ENCODE data around the gene CABLES2.
"Not testable (repeated sequence)": the region's sequence is repeated elsewhere in the genome, so short reads cannot be mapped to it uniquely, and the experiment has no call there.

CABLES2 gene

DNA sequence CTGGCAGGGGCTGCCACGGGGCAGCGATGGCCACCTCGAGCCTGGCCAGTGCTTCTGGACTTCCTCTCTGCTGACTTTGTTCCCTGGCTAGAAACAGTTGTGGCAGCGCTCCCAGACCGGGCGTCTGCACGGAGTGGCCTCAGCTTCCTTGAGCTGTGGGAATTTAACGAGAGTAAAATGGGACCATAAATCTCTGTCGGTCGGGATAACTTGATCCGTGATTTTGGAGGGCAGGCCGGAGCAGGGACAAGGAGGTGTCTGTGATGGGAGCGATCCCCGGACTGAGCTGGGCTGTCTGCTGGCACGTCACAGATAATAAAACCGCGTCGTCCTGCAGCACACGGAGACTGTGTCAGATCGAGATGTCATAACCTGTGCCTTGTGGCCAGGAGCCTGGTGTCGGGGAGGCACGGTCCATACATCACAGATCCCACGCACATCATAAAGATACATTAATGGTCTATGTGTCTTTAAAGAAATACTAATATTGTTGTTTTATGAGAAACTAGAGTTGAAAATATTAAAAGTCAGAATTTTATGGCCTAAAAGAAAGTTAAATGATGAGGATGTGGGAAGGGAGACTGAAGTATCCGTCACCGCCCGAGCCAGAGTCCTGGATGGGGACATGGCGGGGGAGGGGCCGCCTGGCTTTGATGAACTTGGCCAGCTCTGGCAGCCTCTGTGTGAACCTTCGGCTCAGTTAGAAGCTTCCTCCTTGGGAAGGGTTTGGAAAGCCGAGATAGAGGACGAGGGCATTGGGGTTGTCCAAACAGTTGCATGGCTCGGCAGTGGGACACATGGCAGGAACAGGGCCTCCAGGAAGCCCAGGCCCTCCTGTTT lies 26.8 kb upstream of the CABLES2 start:
- DNase-seq (ENCODE audit: low read depth) = no peak

DNA sequence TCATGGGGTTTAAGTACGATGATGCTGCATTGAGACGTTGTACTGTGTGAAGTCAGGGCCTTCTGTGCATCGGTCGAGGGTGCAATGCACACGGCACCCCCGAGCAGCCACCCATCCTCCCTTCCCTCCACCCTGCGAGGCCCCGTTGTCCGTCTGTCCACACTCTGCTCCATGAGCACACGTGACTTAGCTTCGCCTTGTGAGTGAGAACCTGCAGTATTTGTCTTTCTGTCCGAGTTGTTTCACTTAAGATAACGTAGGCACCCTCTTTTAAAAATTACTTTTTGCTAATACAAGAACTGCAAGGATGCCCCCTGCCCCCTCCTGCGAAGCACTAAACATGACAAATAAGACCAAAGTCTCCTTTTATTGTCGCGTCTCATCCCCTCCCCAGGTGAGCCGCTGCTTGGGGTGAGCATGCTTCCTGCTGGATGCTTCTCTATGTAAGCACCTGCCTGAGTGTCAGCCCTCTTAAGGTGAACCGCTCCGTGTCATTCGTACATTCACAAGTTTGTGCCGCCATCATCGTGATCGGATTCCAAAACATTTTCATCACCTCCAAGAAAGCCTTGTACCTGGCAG lies 23.9 kb upstream of the CABLES2 start:
- DNase-seq (ENCODE audit: low read depth) = no peak

DNA sequence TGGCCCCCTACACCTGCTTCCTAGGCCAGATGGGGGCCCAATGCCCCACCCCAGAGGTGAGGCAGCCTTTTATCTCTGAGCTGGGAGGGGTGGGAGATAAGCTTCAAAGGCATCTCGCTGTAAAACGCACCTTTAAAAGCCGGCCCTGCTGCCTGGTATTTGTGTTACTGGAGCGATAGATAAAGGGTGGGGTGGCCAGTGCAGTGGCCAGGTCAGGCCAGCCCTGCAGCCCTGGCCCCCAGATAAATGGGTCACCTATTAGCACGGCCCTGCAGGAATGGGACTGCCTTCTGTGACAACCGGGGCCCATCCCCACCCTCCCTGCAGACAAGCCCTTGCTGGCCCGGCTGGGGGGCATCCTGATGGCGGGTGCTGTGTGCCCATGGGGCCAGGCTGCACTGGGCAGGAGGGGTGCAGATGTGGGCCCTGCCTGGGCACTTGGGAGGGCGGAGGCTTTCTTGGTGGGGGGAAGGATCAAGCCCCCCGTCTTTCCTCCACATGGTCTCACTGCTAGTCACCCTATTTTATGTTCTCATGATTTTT lies 23.3 kb upstream of the CABLES2 start:
- no peak for DNase-seq (ENCODE audit: low read depth)

DNA sequence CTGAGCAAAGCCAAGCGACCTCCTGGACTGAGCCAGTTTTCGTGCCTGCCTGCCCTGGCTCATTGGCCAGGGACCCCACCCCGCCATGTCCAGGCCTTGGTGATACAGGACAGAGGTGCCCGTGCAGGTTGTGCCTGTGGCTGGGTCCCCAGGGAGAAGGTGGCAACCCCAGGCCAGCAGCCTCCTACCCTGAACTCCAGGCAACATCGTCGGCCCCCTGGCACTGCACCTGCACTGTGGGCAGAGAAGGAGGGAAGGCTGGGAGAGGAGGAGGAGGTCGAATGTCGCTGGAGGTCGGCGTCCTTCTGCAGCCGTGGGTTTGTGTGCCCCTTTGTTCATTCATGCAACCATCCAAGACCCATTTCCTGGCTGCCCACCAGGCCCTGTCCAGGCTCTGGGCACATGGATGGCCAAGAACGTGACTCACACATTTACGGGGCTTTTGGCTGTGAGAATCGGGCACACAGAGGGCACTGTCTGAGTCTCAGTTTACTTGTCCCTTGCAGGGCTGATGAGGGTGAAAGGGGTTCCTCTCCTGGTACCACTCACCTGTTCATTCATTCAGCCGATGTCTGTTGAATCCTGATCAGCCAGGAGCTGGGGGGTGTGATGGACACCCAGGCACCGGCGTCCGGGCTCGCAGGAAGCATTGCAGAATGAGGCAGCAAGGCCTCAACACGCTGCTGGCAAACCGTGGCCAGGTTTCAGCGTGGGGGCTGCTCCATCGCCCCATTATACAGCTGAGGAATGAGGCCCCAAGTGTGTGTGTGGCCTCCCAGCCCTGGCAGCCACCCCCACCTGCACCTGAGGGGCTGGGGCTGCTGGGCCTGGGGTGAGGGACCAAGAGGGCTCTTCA lies 22.6 kb upstream of the CABLES2 start:
- DNase-seq (ENCODE audit: low read depth) = no peak

DNA sequence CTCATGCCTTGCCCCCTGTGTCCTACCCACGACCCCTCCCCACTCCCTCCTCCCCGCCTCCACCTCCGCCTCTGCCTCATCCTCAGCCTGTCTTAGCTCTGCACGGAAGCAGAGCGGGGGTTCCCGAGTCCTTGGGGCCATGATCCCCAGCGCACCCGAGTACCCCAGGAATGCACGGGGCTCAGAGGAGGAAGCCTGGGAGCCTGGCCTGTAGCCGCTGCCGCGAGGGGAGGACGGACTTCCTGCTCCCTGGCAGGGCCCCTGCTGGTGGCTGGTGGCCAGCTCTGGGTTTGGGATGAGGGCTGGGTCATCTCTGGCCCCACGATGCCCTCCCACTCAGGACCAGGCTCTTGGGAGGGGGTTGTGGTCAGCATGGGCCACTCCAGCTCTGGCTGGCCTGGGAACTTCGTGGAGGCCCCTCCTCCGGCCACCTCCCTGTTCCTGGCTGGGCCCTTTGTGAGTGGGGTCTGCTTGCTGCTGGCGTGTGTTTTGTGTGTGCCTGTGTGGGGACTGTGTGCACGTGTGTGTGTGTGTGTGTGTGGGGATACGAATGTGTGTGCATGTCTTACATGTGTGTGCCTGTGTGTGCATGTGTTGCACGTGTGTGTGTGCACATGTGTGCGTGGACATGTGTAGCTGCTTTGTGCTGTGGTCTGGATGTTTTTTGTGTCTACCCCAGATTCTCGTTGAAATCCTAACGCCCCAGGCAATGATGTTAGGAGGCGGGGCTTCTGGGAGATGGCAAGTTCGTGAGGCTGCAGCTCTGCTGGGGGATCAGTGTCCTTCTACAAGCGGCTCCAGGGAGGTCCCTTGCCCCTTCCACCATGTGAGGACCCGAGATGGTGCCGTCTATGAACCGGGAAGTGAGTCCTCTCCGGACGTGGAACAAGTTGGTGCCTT lies 21.6 kb upstream of the CABLES2 start:
- no peak for DNase-seq (ENCODE audit: low read depth)

DNA sequence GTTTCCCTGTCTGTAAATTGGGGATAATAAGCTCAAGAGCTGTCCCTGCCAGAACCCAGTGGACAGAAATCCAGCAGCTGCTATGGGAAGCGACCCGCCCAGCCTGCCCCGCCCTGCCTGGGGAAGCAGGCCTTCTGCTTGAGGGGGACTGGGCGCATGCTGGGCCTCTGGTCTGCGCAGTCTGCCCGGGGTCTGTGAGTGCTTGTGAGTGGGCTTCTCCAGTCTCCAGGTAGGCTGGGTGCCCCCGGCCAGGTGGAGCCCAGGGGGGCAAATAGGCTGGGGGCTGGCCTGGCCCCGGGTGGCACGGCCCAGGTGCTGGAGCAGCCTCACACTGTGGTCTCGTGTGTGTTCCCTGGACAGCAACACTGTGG lies 20.9 kb upstream of the CABLES2 start:
- DNase-seq (ENCODE audit: low read depth) = no peak

DNA sequence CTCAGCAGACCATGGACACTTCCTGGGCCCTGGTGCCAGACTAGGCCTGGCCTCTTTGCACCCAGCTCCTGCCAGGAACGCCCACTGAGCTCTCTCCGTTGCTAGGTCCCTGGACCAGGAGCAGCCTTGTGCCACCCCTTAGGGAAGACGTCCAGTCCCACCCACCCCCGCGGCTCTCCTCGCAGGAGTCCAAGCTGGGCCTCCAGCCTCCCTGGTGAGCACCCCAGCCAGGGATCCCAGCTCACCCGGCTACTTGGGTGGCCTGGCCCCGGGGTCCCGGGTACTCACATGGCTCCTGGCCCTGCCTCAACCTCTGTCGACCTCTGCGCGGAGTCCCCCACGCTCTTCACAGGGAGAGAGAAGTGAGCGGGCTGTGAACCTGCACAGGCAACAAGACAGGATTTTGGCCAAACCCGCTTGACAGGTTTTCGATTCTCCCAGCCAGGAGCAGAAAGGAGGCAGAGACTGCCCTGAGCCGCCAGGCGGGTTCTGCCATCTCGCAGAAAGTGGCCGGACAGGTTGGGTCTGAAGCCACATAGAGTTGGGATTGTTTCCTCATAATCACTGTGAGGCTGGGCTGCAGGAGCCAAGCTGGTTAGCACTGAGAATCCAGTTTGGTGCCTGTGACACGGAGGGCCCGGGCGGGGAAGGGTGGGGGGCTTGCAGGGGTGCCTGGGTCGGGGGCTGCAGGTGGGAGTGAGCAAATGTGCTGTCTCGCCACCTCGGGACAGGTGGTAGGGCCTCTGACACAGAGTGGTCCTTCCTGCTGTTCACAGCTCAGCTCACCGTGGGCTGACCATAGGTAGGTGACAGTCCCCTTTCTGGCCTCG lies 20.3 kb upstream of the CABLES2 start, which contains the start of gene RBBP8NL:
TSS of gene RBBP8NL (minus strand) at position 368 of the 830 bp plus-strand sequence. CDS start 7,892 bp downstream, outside the sequence.
- DNase-seq (ENCODE audit: low read depth) = no peak

DNA sequence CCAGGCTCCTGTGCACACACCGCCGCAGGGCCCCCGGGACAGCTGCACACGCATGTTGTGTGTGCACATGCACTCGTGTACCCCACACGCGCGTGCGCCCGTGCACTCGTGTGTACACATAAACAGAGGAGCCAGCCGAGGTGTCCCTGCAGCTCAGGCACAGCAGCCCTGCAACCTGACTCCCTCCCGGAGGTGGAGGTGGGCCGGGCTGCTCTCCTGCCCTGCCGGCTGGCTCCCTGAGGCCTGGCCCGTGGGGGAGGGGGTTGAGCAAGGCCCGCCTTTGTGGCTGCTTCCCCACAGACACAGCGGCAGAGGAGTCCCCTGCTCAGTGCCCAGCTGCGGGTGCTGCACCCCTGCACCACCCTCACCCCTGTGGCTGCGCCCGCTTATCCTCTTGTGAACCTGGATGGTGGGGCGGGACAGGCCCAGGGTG lies 19.6 kb upstream of the CABLES2 start:
- DNase-seq (ENCODE audit: low read depth) = no peak

DNA sequence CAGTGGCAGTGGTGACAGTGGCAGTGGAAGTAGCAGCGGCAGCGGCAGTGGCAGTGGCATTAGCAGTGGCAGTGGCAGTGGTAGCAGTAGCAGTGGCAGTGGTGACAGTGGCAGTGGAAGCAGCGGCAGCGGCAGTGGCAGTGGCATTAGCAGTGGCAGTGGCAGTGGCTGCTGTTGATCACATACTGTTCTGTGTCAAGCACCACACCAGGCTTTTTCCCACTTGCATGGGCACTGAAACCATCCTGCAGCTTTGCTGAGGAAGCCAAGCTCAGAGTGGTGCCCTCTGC lies 18.9 kb upstream of the CABLES2 start:
- not testable (repeated sequence) for DNase-seq (ENCODE audit: low read depth)

DNA sequence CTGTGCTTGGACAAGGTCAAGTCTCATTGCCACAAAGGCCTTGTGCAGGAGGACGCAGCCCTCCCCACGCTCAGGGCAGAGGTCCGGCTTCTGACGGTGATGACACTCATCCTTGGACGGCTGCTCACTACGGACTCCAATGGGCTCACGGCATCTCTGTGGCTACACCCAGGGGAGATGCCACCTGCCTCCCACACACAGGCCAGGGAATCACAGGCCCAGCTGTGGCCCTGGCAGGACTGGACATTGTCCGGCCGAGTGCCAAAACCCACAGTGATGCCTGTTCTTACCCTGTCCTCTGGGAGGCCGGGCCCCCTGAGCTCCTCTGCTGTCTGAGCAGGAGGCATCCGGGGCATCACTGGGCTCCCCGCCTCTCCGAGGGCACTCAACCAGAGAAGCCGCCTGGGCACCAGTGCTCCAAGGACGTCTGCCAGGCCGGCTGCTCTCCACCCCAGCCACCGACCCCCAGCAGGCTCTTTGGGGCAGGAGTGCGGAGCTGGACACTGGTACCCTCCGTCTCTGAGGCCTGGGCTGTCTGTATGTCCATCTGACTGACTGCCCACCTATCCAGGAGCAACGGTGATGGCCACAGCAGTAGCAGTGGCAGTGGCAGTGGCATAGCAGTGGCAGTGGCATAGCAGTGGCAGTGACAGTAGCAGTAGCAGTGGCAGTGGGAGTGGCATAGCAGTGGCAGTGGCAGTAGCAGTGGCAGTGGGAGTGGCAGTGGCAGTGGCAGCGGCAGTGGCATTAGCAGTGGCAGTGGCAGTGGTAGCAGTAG lies 18.4 kb upstream of the CABLES2 start:
- no peak for DNase-seq (ENCODE audit: low read depth)

DNA sequence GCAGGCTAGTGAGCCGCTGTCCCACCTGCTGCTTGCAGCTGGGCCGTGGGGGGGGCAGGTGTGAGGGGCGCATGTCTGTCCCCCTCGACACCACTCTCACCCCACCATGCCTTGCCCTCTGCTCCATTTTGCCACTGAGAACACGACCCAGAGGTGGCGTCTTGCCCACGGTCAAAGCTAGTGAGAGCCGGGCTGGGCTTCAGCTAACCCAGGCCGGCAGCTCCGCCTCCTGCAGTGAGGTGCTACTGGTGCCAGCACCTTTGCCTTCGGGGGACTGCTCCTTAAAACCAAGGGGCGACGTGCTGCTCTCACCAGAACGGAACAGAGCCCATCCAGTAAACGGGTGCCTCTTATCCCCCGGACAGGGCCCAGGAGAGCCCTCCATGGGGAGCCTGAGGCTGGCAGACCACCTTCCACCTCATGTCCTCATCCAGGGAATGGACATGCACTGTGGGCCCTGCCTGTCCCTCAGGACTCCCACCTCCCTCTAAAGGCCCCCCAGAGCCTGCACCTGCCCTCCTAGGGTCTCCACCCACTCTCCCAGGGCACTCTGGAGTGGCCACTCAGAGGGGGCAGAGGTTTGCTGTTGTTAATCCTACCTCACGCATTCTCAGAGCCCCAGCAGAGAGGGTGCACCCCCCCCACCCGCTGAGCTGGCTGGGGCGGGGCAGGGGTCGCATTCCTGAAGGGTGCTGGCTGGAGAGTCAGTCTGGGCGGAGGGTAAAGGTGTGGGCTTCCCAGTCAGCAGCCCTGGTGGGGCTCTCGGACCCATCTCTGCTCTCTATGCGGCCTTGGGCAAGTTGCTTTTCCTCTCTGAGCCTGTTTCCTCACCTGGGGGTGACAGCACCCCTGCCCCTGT lies 17.4 kb upstream of the CABLES2 start:
- DNase-seq (ENCODE audit: low read depth) = no peak

DNA sequence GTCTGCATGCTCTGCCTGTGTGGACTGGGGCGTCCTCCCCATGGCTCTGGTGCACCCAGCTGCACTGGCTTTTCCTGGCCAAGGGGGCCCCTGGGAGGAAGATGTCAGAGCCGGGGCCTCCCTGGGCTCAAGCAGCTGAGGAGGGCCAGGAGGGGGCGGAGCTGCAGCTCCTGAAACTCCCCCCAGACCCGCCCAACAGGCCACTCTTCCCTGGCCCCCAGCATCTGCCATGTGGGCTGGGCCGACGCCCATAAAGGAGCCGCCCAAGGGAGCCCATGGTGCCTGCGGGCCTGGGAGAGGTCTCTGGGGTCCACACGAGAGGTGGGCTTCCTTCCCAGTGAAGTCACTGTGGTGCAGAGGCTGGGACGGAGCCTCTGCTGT lies 16.2 kb upstream of the CABLES2 start:
- no peak for DNase-seq (ENCODE audit: low read depth)

DNA sequence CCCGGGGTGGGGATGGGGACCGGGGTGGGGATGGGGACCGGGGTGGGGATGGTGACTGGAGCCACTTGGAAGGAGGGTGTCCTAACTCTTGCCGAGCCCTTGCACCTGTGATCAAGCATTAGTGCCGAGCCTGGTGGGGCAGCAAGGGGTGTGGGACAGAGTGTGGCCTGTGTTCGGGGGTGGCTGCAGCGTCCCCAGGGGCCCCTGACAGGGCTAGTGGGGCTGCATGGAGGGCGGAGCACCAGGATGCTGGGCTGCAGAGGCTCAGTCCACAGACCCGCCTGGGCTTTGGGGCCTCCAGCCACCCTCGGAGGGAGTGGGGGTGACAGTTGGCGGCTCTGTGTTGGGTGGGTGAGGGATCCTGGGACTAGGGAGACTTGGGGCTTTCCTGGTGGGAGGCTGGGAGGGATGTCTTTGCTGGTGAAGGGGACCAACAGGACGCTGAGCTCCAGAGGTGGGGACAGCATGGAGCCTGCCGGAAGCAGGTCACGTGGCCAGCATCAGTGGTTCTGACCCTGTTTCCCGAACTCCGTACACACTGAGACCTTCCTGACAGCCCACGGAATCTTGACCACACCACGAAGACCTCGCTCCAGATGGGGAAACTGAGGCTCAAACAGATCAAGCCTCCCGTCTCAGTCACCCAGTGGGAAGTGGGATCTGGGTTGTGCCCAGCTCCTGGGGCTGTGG lies 15.7 kb upstream of the CABLES2 start:
- no peak for DNase-seq (ENCODE audit: low read depth)

DNA sequence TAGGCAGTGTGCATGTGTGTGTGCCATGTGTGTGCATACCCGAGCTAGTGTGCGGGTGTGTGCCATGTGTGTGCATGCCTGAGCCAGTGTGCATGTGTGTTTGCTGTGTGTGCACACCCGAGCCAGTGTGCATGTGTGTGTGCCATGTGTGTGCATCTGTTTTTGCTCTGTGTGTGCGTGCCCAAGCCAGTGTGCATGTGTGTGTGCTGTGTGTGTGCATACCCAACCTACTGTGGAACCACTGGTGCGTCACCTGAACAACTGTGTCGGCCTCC lies 14.6 kb upstream of the CABLES2 start:
- no peak for DNase-seq (ENCODE audit: low read depth)

DNA sequence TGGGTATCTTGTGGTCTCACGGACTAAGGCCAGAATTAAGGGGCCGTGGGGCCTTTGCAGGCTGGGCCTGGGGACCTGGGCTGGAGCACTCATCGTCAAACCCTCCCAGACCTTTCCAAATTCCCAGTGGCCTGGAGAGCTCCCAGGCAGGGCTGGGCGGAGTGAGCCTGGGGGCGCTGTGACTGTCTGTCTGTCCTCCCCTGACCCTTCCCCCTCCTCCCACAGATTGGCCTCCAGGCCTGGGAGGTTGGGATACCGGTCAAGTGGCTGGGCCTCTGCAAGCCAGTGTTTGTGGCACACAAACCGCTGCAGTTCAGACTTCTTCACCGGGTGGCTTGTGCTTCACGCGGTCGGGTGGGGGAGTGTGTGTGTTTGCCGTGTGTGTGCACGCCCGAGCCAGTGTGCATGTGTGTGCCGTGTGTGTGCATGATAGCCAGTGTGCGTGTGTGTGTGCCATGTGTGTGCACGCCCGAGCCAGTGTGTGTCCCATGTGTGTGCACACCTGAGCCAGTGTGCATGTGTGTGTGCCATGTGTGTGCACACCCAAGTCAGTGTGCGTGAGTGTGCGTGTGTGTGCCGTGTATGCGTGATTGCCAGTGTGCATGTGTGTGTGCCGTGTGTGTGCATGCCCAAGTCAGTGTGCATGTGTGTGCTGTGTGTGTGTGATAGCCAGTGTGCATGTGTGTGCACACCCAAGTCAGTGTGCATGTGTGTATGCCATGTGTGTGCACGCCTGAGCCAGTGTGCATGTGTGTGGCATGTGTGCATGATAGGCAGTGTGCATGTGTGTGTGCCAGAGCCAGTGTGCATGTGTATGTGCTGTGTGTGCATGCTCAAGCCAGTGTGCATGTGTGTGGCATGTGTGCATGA lies 14.0 kb upstream of the CABLES2 start:
- no peak for DNase-seq (ENCODE audit: low read depth)

DNA sequence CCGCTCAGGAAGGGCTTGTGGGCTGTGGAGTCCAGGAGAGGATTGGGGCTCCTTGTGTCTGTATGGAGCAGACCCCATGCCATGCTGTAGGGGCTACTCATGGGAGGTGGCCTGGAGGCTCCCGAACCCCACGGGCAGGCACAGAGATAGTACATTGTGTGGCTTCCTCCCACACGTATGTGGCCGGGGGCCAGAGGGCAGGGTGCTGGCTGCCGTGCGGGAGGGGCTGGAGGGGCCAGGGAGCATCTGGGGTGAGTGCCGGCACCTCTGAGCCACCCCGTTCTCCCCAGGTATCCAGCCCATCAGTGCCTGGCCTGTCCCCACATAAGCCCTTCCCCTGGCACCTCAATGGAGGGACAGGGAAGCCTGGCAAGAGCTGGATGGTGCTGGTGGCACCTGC lies 12.7 kb upstream of the CABLES2 start:
- no peak for DNase-seq (ENCODE audit: low read depth)

DNA sequence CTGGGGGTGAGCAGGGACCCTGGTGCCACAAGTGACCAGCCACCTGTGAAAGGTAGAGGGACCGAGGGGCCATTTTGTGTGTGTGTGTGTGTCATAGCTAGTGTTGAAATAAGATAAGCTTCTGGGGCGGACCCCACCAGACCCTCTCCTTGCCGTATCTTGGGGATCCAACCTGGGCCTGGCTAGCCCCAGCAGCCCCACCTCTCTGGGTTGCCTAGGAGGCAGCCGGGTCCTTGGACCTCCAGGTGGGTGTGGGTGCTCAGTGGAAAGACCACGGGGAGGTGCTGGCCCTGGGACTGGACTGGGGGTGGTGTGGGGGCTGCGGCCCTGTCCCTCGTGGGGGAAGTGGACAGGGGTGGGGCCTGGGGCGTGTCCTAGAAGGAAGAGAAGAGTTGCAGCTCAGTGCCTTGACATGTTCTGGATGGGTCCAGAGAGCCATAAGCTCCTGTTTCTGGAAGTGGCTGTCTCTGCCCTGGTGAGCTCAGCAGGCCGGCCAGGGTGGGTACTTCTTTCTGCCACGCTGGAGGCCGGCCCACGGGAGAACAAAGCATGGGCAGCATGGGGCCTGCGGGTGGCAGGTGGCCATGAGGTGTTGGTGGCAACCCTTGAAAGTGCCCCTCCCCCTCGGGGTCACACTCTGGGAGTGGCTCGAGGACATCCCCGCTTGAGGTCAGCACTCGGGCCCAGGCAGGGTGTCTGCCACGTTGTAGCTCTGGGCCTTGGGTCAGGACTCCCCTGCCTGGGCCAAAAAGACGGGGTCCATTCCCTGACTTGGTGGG lies 11.8 kb upstream of the CABLES2 start:
- DNase-seq (ENCODE audit: low read depth) = no peak
